A673 (cell line): ENCODE results near the gene ASAP2. TPM values are rescaled to one million over a fixed set of nuclear protein-coding genes. Genes with fewer than 3 reads are reported as not detected.

ENCODE experiments used
- BruUV-seq: library from RNA; stranded (reverse); fragments of 400-500 nt; replicated peaks from 2 replicates; lab custom pipeline; 2021; lab: Mats Ljungman, UMichigan
- CTCF ChIA-PET: fragments of 300-600 bp; sonication (Branson Sonifier 250); formaldehyde crosslinking; loops from one replicate; lab custom pipeline; 2022; ENCODE audit warnings: antibody characterized with exemption; lab: Charles Lee
- POLR2A ChIA-PET: fragments of 300-600 bp; sonication (Branson Sonifier 250); formaldehyde crosslinking; loops from one replicate; lab custom pipeline; 2022; ENCODE audit warnings: antibody characterized with exemption; ENCODE audit not compliant: low non-redundant PET; lab: Charles Lee
- DNase-seq: peaks from one replicate; pipeline ENCODE4 v3.0.0-alpha.2; 2015; ENCODE audit warnings: low spot score
- H3K27ac ChIP-seq: fragments of 200-600 bp; sonication (generic); 2 replicates; pipeline ENCODE4 v1.5.1; 2016; ENCODE audit warnings: mixed run types, low read depth, mild to moderate bottlenecking, mixed read lengths, antibody characterized with exemption, low read length; ENCODE audit not compliant: poor library complexity, severe bottlenecking
- H3K27me3 ChIP-seq: fragments of 200-600 bp; sonication (generic); replicated peaks from 2 replicates; pipeline ENCODE4 v1.6.1; 2017; ENCODE audit warnings: mixed run types, low read depth, mild to moderate bottlenecking, mixed read lengths, antibody characterized with exemption, low read length; ENCODE audit not compliant: insufficient read depth, poor library complexity
- H3K36me3 ChIP-seq: fragments of 200-600 bp; sonication (generic); 2 replicates; pipeline ENCODE4 v1.6.1; 2016; ENCODE audit warnings: mixed run types, mild to moderate bottlenecking, mixed read lengths, antibody characterized with exemption, low read length; ENCODE audit not compliant: insufficient read depth, poor library complexity, severe bottlenecking
- H3K4me1 ChIP-seq: fragments of 200-600 bp; sonication (generic); 2 replicates; pipeline ENCODE4 v1.6.1; 2017; ENCODE audit warnings: mixed run types, mild to moderate bottlenecking, mixed read lengths, antibody characterized with exemption, low read length; ENCODE audit not compliant: insufficient read depth, poor library complexity, severe bottlenecking
- H3K4me3 ChIP-seq: fragments of 200-600 bp; sonication (generic); 2 replicates; pipeline ENCODE4 v1.5.1; 2016; ENCODE audit warnings: low read depth, mixed run types, mild to moderate bottlenecking, mixed read lengths, low read length; ENCODE audit not compliant: poor library complexity, severe bottlenecking
- H3K9me3 ChIP-seq: fragments of 200-600 bp; sonication (generic); 2 replicates; pipeline ENCODE4 v1.6.1; 2016; ENCODE audit warnings: mixed run types, low read depth, mild to moderate bottlenecking, mixed read lengths, antibody characterized with exemption, low read length; ENCODE audit not compliant: poor library complexity, severe bottlenecking
- EZH2 ChIP-seq: fragments of 200-600 bp; sonication (generic); IDR thresholded peaks from 2 replicates; pipeline ENCODE4 v1.6.1; 2017; ENCODE audit warnings: borderline replicate concordance, low read depth, mild to moderate bottlenecking, mixed read lengths, antibody characterized with exemption, low read length; ENCODE audit not compliant: poor library complexity, severe bottlenecking
- intact Hi-C: fragments of 100-400 bp; cut with micrococcal nuclease; formaldehyde crosslinking; loops from one replicate; pipeline ENCODE4 v1.10.0; 2022; ENCODE audit not compliant: unreplicated experiment
- total RNA-seq: library from RNA; stranded (reverse); gene quantifications from 2 replicates; pipeline ENCODE4 v1.2.3, GENCODE V29; 2021
- TF ChIP-seq, protein P1 (sequence below): fragments of 300-800, 200-600 bp; sonication (generic); conservative IDR thresholded peaks from 2 replicates; pipeline ENCODE4 v1.5.1; 2017; ENCODE audit warnings: low read depth, mild to moderate bottlenecking, antibody characterized with exemption, low read length, moderate library complexity, mixed read lengths

The ASAP2 gene
- total RNA-seq, 1 experiment from 2014 or later = 46.8 TPM

DNA sequence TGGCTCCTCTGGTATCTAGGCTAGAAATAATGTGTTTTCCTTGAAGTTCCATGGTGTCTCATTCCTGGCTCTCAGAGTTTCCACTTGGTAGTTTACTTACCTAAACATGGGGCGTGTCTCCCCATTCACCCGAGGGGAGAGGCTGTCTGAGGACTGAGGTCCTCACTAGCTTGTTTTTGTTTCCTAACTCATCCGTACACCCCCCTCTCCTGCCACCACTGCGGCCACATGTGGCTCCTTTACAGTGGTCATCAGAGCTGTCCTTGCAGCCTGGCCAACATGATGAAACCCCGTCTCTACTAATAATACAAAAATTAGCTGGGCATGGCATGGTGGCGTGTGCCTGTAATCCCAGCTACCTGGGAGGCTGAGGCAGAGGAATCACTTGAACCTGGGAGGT lies 106.0 kb downstream of the ASAP2 start:
- BruUV-seq = no TSS peak
- H3K4me3 ChIP-seq = no peak overlapping the region
- DNase-seq = no peak
- no peak overlapping the region for H3K27ac ChIP-seq
- H3K4me1 ChIP-seq = peaks cover 14% of the 10 kb centered on the region
- no peaks in the 10 kb centered on the region for H3K36me3 ChIP-seq
- no peaks in the 10 kb centered on the region for H3K9me3 ChIP-seq
- TF ChIP-seq, protein P1, sequence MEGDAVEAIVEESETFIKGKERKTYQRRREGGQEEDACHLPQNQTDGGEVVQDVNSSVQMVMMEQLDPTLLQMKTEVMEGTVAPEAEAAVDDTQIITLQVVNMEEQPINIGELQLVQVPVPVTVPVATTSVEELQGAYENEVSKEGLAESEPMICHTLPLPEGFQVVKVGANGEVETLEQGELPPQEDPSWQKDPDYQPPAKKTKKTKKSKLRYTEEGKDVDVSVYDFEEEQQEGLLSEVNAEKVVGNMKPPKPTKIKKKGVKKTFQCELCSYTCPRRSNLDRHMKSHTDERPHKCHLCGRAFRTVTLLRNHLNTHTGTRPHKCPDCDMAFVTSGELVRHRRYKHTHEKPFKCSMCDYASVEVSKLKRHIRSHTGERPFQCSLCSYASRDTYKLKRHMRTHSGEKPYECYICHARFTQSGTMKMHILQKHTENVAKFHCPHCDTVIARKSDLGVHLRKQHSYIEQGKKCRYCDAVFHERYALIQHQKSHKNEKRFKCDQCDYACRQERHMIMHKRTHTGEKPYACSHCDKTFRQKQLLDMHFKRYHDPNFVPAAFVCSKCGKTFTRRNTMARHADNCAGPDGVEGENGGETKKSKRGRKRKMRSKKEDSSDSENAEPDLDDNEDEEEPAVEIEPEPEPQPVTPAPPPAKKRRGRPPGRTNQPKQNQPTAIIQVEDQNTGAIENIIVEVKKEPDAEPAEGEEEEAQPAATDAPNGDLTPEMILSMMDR = no peak
- TF ChIP-seq EZH2 = no peak
- ChIA-PET POLR2A (no interaction called here), CTCF (no interaction called here)
- intact Hi-C loops = no loop called here
- no peaks in the 10 kb centered on the region for H3K27me3 ChIP-seq

DNA sequence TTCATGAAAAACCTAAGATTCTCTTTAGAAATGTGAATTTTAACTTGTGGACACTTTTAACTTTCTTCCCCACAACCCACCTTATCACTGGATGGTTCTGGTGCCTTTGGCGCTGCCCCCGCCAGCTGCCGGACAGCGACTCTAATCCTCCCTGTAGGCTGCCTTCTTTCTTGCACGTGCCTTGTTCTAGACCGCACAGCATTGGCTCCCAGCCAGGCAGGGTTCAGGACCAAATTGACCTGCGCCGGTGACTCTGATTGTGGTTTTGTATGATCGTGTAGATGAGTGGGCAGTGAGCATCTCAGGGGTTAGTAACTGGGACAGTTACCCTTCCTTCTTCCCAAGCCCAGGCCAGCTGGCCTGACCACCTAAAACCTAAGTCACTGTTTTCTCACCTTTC lies 106.8 kb downstream of the ASAP2 start:
- no peak for DNase-seq
- intact Hi-C loops = no loop called here
- H3K9me3 ChIP-seq = no peaks in the 10 kb centered on the region
- TF ChIP-seq, protein P1 = no peak
- H3K4me3 ChIP-seq = no peak overlapping the region
- no TSS peak for BruUV-seq
- ChIA-PET CTCF (no interaction called here), POLR2A (no interaction called here)
- peaks cover 14% of the 10 kb centered on the region for H3K4me1 ChIP-seq
- no peak overlapping the region for H3K27ac ChIP-seq
- H3K27me3 ChIP-seq = no peaks in the 10 kb centered on the region
- no peaks in the 10 kb centered on the region for H3K36me3 ChIP-seq

DNA sequence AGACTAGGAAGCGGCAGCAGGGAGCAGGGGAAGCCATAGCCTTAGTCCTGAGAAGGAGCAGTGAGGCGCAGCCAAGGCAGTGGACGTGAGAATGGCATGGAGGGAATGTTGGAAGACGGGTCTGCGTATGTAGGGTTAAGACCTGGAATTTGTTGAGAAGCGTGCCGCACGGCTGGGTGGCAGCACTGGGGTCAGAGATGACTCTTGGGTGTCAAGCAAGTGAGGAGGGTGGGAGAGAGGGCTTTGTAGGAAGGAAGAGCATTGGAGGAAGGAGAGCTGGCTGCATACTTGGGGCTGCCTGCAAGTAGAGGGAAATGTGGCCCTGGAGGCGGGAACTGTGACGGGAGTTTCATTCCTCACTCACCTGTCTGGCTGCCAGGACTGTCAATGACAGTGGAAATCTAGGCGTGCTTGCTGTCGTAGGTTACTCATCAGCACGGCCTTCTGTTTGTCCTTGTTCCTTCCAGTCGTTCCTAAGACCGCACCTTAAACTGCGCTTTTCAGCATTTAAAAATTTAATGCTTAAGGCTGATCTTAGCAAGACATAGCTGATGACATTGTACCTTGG lies 108.8 kb downstream of the ASAP2 start:
- intact Hi-C loops = no loop called here
- CTCF ChIA-PET = no interaction called here
- POLR2A ChIA-PET = no interaction called here
- no peak overlapping the region for H3K27ac ChIP-seq
- H3K4me1 ChIP-seq = peaks cover 10% of the 10 kb centered on the region
- TF ChIP-seq, protein P1 = no peak
- no peak for DNase-seq
- no peaks in the 10 kb centered on the region for H3K36me3 ChIP-seq
- H3K9me3 ChIP-seq = no peaks in the 10 kb centered on the region
- no peak overlapping the region for H3K4me3 ChIP-seq
- H3K27me3 ChIP-seq = no peaks in the 10 kb centered on the region
- BruUV-seq = no TSS peak
